Testis (tissue), 3 donors: ENCODE data around the gene BCAS3. TPM values are rescaled to one million over a fixed set of nuclear protein-coding genes. Genes with fewer than 3 reads are reported as not detected.

Experiments
- DNase-seq: peaks from one replicate; pipeline ENCODE4 v3.0.0-alpha.2; 2019
- H3K27ac ChIP-seq, 2 donors: fragments of 200-600 bp; sonication (generic); one replicate each; pipeline ENCODE4 v1.5.1; 2019
- H3K27me3 ChIP-seq: fragments of 200-600 bp; sonication (generic); one replicate; pipeline ENCODE4 v1.5.1; 2019
- H3K36me3 ChIP-seq: fragments of 200-600 bp; sonication (generic); one replicate; pipeline ENCODE4 v1.5.1; 2017; ENCODE audit warnings: low read depth; ENCODE audit errors: missing control alignments
- H3K4me1 ChIP-seq: fragments of 200-600 bp; sonication (generic); one replicate; pipeline ENCODE4 v1.5.1; 2019
- H3K4me3 ChIP-seq, 2 donors: fragments of 200-600 bp; sonication (generic); one replicate each; pipeline ENCODE4 v1.5.1; 2017 to 2019
- H3K9me3 ChIP-seq: fragments of 200-600 bp; sonication (generic); one replicate; pipeline ENCODE4 v1.5.1; 2017
- CTCF ChIP-seq, 3 experiments: fragments of 450-650 bp in 2 of 3; fragments of 200-600 bp in 1 of 3; sonication (generic) in 1 of 3; IDR thresholded peaks; one replicate each; pipeline ENCODE4 v1.5.1; 2016 to 2019; ENCODE audit warnings: antibody characterized with exemption in 3 of 3, mild to moderate bottlenecking in 2 of 3, moderate library complexity in 1 of 3
- POLR2A ChIP-seq: fragments of 450-650 bp; IDR thresholded peaks from one replicate; pipeline ENCODE4 v1.6.1; 2017; ENCODE audit warnings: antibody characterized with exemption, mild to moderate bottlenecking, moderate library complexity
- WGBS, 2 donors: methylation state at CpG; one replicate each; pipeline ENCODE4 v1.1.5; 2018; 5-methylcytosine and 5-hydroxymethylcytosine counted together
- intact Hi-C: fragments of 100-400 bp; cut with DNase I; formaldehyde crosslinking; loops from one replicate; pipeline ENCODE4 v1.15.1; 2023; ENCODE audit warnings: low total_unique reads
- polyA plus RNA-seq: library from polyadenylated mRNA; stranded (reverse); fragments of 350-450 nt; fragmentation: Illumina TruSeq; extraction: RNeasy Lipid Tissue Mini Kit (QIAGEN cat#74804); gene quantifications from one replicate; pipeline ENCODE4 v1.2.3, GENCODE V29; 2014; ENCODE audit warnings: low read depth, low replicate concordance; ENCODE audit not compliant: insufficient read depth
- total RNA-seq, 2 donors: library from RNA; depleted of rRNA; stranded (reverse); fragments of >200 nt; gene quantifications; one replicate each; pipeline ENCODE4 v1.2.3, GENCODE V29; 2016

Gene BCAS3
- total and polyA plus RNA-seq, 3 donors from 2014 or later, result 54.8 to 96.7 (median 73.0) TPM

GRCh38 chr17:60893475-60893874 lies 215.8 kb downstream of the BCAS3 start:
- no peaks in the 10 kb centered on the region for H3K4me1 ChIP-seq
- intact Hi-C loops, result no loop called here
- H3K4me3 ChIP-seq, result no peak overlapping the region
- no peak for TF ChIP-seq POLR2A
- no peak for TF ChIP-seq CTCF (IDR thresholded peaks at IDR 0.05)
- no peak overlapping the region for H3K27ac ChIP-seq
- H3K27me3 ChIP-seq, result no peaks in the 10 kb centered on the region
- WGBS, 2 donors, result 93 to 96% methylated on average over 5 of the region's 5 CpGs
- no peak for DNase-seq
- no peaks in the 10 kb centered on the region for H3K9me3 ChIP-seq
- H3K36me3 ChIP-seq, result no peaks in the 10 kb centered on the region

- no peak for DNase-seq
- H3K27me3 ChIP-seq, result no peaks in the 10 kb centered on the region
- no peak overlapping the region for H3K27ac ChIP-seq
- no peak for TF ChIP-seq CTCF (IDR thresholded peaks at IDR 0.05)
- TF ChIP-seq POLR2A, result no peak
- H3K4me3 ChIP-seq, result no peak overlapping the region
- no peaks in the 10 kb centered on the region for H3K4me1 ChIP-seq
- H3K9me3 ChIP-seq, result no peaks in the 10 kb centered on the region
- no peaks in the 10 kb centered on the region for H3K36me3 ChIP-seq
- intact Hi-C loops, result no loop called here
- 92 to 95% methylated on average over 1 of the region's 1 CpG for WGBS, 2 donors
These were observed 219.3 kb downstream of the BCAS3 start for GRCh38 chr17:60896996-60897395.

GRCh38 chr17:60899115-60899514 lies 221.5 kb downstream of the BCAS3 start:
- H3K36me3 ChIP-seq, result no peaks in the 10 kb centered on the region
- no peaks in the 10 kb centered on the region for H3K4me1 ChIP-seq
- no peak overlapping the region for H3K27ac ChIP-seq
- TF ChIP-seq CTCF (IDR thresholded peaks at IDR 0.05), result no peak
- no peak overlapping the region for H3K4me3 ChIP-seq
- DNase-seq, result no peak
- no peaks in the 10 kb centered on the region for H3K9me3 ChIP-seq
- intact Hi-C loops, result no loop called here
- H3K27me3 ChIP-seq, result no peaks in the 10 kb centered on the region
- 73 to 98% methylated on average over 2 to 4 of the region's 4 CpGs for WGBS, 2 donors

- H3K27me3 ChIP-seq, result no peaks in the 10 kb centered on the region
- DNase-seq, result no peak
- 86 to 91% methylated on average over 3 of the region's 3 CpGs for WGBS, 2 donors
- no peaks in the 10 kb centered on the region for H3K4me1 ChIP-seq
- intact Hi-C loops, result no loop called here
- no peaks in the 10 kb centered on the region for H3K36me3 ChIP-seq
- no peak overlapping the region for H3K27ac ChIP-seq
- no peaks in the 10 kb centered on the region for H3K9me3 ChIP-seq
- no peak overlapping the region for H3K4me3 ChIP-seq
- TF ChIP-seq POLR2A, result no peak
- no peak for TF ChIP-seq CTCF (IDR thresholded peaks at IDR 0.05)
These were observed 223.0 kb downstream of the BCAS3 start for GRCh38 chr17:60900688-60901087.

- no peak overlapping the region for H3K4me3 ChIP-seq
- no peaks in the 10 kb centered on the region for H3K27me3 ChIP-seq
- H3K27ac ChIP-seq, result no peak overlapping the region
- no peaks in the 10 kb centered on the region for H3K4me1 ChIP-seq
- intact Hi-C loops, result no loop called here
- H3K9me3 ChIP-seq, result no peaks in the 10 kb centered on the region
- TF ChIP-seq POLR2A, result no peak
- no peak for TF ChIP-seq CTCF (IDR thresholded peaks at IDR 0.05)
- DNase-seq, result no peak
- H3K36me3 ChIP-seq, result no peaks in the 10 kb centered on the region
These were observed 223.6 kb downstream of the BCAS3 start for GRCh38 chr17:60901242-60901641.
